HG03060 (cell line): ENCODE measurements around the gene SEM1.
"Not testable (repeated sequence)": the region's sequence is repeated elsewhere in the genome, so short reads cannot be mapped to it uniquely, and the experiment has no call there.

Experiments
- ATAC-seq: cut with Tn5 transposase; IDR thresholded peaks from one replicate; pipeline ENCODE4 v1.9.1; 2021; ENCODE audit warnings: low read depth, moderate number of reproducible peaks; ENCODE audit not compliant: unreplicated experiment

The SEM1 gene

GRCh38 chr7:96709381-96710228, at the start of gene SEM1:
Gene SEM1 (minus strand): TSS chr7:96709846. CDS start chr7:96709763, 83 bp downstream.
- peak; percentile 77 for ATAC-seq

GRCh38 chr7:96757880-96758279, 48.2 kb upstream of the SEM1 start:
- not testable (repeated sequence) for ATAC-seq

GRCh38 chr7:96747418-96747940, 37.8 kb upstream of the SEM1 start:
- no peak for ATAC-seq

GRCh38 chr7:96740130-96740529, 30.5 kb upstream of the SEM1 start:
- ATAC-seq: no peak

- ATAC-seq: no peak
Measured at GRCh38 chr7:96739609-96740008, 30.0 kb upstream of the SEM1 start.

- ATAC-seq: no peak
Measured at GRCh38 chr7:96739167-96739566, 29.5 kb upstream of the SEM1 start.

GRCh38 chr7:96738705-96739104, 29.1 kb upstream of the SEM1 start:
- no peak for ATAC-seq

- ATAC-seq: no peak
Measured at GRCh38 chr7:96737545-96738050, 28.0 kb upstream of the SEM1 start.

GRCh38 chr7:96734343-96734742, 24.7 kb upstream of the SEM1 start:
- ATAC-seq: no peak

GRCh38 chr7:96729820-96730219, 20.2 kb upstream of the SEM1 start:
- ATAC-seq: no peak

GRCh38 chr7:96728139-96728538, 18.5 kb upstream of the SEM1 start:
- ATAC-seq: no peak

GRCh38 chr7:96727534-96728088, 18.0 kb upstream of the SEM1 start:
- no peak for ATAC-seq

GRCh38 chr7:96723622-96724021, 14.0 kb upstream of the SEM1 start:
- no peak for ATAC-seq

- not testable (repeated sequence) for ATAC-seq
Measured at GRCh38 chr7:96722928-96723327, 13.3 kb upstream of the SEM1 start.

- ATAC-seq: no peak
Measured at GRCh38 chr7:96720843-96721242, 11.2 kb upstream of the SEM1 start.

GRCh38 chr7:96719164-96719563, 9.5 kb upstream of the SEM1 start:
- ATAC-seq: no peak

- no peak for ATAC-seq
Measured at GRCh38 chr7:96718107-96719003, 8.7 kb upstream of the SEM1 start.

GRCh38 chr7:96713037-96713436, 3.4 kb upstream of the SEM1 start:
- ATAC-seq: no peak

- no peak for ATAC-seq
Measured at GRCh38 chr7:96710544-96710943, 898 bp upstream of the SEM1 start.

GRCh38 chr7:96708872-96709271, 774 bp downstream of the SEM1 start:
- ATAC-seq: no peak
